ENCODE data around the gene CCNYL1.

CCNYL1 gene

GRCh38 chr2:207767461-207768167, 56.2 kb downstream of the CCNYL1 start:
- DNase-seq, result no peak

GRCh38 chr2:207768168-207768865, 56.9 kb downstream of the CCNYL1 start:
- DNase-seq, result no peak

GRCh38 chr2:207768866-207769596, 57.6 kb downstream of the CCNYL1 start:
- DNase-seq, result no peak

- DNase-seq, result no peak
These were observed 59.4 kb downstream of the CCNYL1 start for GRCh38 chr2:207770602-207771404.

- DNase-seq, result no peak
These were observed 60.0 kb downstream of the CCNYL1 start for GRCh38 chr2:207771421-207771820.

- DNase-seq, result no peak
These were observed 60.8 kb downstream of the CCNYL1 start for GRCh38 chr2:207772081-207772843.

- DNase-seq, result no peak
These were observed 61.4 kb downstream of the CCNYL1 start for GRCh38 chr2:207772844-207773205.

GRCh38 chr2:207775473-207775872, 64.0 kb downstream of the CCNYL1 start:
- no peak for DNase-seq

GRCh38 chr2:207777124-207777523, 65.7 kb downstream of the CCNYL1 start:
- DNase-seq, result no peak

- no peak for DNase-seq
These were observed 67.0 kb downstream of the CCNYL1 start for GRCh38 chr2:207778298-207778882.

- DNase-seq, result no peak
These were observed 68.1 kb downstream of the CCNYL1 start for GRCh38 chr2:207779523-207779922.

- no peak for DNase-seq
These were observed 71.0 kb downstream of the CCNYL1 start for GRCh38 chr2:207782238-207783030.

GRCh38 chr2:207783514-207783913, 72.1 kb downstream of the CCNYL1 start:
- DNase-seq, result no peak

- DNase-seq, result no peak
These were observed 73.5 kb downstream of the CCNYL1 start for GRCh38 chr2:207784898-207785297.

- DNase-seq, result no peak
These were observed 75.6 kb downstream of the CCNYL1 start for GRCh38 chr2:207787017-207787416.

GRCh38 chr2:207787800-207788199, 76.4 kb downstream of the CCNYL1 start:
- no peak for DNase-seq

GRCh38 chr2:207790898-207791297, 79.5 kb downstream of the CCNYL1 start:
- DNase-seq, result no peak

- no peak for DNase-seq
These were observed 80.3 kb downstream of the CCNYL1 start for GRCh38 chr2:207791579-207792243.

GRCh38 chr2:207792244-207792785, 80.9 kb downstream of the CCNYL1 start:
- no peak for DNase-seq

All from NCI-H1417 treated with DMSO at 0.1 percent for 48 hours (cell line).